NCI-H524 treated with DMSO at 0.1 percent for 48 hours (cell line): ENCODE data around the gene METTL8.
"Not testable (repeated sequence)": the region's sequence is repeated elsewhere in the genome, so short reads cannot be mapped to it uniquely, and the experiment has no call there.

Experiments used
- DNase-seq: peaks from one replicate; lab custom pipeline; 2025; lab: John Stamatoyannopoulos, UW

The METTL8 gene

DNA sequence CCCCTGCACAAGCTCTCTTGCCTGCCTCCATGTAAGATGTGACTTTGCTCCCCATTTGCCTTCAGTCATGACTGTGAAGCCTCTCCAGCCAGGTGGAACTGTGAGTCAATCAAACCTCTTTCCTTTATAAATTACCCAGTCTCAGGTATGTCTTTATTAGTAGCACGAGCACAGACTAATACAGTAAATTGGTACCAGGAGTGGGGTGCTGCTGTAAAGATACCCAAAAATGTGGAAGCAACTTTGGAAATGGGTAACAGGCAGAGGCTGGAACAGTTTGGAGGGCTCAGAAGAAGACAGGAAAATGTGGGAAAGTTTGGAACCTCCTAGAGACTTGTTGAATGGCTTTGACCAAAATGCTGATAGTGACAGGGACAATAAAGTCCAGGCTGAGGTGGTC lies 122.2 kb downstream of the METTL8 start:
- not testable (repeated sequence) for DNase-seq

GRCh38 chr2:171310889-171311288 lies 122.9 kb downstream of the METTL8 start:
- DNase-seq, result no peak

DNA sequence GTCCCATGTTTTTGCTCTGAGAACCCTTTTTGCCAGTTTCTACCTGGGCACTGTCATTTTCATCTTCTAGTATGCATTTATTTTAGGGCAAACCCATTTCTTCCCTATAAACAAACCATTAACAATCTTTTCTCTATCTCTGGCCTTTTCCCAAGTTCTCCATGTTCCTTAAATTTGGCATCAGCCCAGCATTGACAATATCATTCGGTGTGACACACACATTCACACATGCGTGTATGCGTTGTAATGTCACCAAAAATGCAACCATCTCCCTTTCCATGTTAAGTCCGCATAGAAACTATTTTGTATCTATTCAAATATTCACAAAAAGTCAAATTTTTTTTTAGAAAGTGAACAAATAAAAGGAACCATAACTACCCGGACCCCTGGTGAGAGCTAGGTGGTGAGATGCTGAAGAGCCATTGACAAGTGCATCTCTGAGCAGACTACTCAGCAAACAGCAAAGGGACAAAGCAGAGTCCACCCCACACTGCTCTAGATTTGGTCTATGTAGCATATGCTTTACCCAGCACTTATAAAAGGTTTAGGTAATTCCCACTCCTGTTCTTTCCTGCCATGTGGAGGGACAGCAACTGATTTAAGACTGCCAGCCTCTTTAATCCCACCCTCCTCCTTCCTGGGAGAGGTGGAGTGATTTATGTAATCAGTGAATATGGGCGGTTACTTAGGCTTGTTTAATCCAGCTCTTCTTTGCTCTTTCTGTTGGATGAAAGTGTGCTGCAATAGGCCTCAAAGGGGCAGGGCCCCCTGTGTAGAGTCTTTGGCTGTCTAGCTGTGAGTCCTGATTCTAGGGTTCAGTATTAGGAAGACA lies 124.1 kb downstream of the METTL8 start:
- DNase-seq, result peak; percentile 71

DNA sequence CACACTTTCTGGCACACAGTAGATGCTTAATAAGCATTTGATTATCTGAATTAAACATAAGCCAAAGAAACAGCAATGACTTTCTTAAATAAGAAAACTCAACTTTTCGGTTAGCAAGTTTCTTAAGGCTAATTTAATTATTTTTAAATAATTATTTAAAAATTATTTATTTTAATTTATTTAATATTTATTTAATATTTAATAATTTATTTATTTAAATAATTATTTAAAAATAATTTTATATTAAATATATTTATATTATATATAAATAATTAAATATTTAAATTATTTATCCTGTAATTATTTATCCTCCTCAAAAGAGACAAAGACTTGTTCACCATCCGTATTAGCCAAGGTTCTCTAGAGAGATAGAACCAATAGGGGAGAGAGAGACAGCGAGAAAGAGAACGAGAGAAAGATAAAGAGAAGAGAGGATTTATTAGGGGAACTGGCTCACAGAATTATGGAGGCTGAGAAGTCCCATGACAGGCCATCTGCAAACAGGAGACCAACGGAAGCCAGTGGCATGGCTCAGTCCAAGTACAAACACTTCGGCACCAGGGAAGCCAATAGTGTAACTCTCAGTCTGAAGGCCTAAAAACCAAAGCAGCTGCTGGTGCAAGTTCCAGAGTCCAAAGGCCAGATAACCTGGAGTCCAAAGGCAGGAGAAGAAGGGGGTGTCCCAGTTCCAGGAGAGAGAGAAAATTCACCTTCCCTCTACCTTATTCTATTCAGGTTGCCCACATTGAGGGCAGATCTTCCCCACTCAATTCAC lies 125.3 kb downstream of the METTL8 start:
- DNase-seq, result no peak

- no peak for DNase-seq
Observed at GRCh38 chr2:171307560-171307959, 126.2 kb downstream of the METTL8 start.

DNA sequence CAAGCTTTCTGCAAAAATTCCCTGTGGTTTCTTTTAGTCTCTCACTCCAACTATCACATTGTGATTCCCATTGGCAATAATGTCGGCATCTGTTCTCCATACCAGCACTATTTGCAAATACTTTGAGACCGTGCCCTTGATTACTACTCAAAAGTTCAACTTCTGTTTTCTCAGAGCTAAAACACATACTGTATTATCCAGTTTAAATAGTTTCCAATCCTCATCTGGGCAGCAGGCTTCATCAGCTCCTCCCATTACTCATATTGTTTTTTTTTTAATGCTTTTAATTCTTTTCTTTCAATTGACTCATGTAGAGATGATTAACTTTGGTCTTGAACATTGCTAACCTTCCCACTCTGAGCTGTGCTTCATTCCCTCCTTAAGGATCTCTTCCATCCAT lies 135.8 kb downstream of the METTL8 start:
- no peak for DNase-seq

- no peak for DNase-seq
Observed at GRCh38 chr2:171294608-171295007, 139.2 kb downstream of the METTL8 start.

DNA sequence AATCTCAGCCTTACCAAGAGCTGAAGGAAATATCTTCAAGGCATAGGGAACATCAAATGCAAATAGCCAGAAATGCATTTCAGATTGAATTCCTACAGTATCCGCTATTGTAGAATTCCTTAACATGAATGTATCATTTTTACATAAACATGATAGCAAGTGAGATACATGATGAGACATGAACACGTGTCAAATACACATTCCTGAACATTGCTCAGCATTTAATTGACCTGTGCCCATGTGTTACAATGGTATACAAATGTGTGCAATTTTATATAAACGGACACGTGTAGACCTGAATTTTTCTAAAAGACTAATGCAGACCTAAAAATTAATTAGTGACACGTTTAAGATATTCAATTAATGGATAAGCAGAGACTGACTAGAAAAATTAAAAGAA lies 140.1 kb downstream of the METTL8 start:
- no peak for DNase-seq

DNA sequence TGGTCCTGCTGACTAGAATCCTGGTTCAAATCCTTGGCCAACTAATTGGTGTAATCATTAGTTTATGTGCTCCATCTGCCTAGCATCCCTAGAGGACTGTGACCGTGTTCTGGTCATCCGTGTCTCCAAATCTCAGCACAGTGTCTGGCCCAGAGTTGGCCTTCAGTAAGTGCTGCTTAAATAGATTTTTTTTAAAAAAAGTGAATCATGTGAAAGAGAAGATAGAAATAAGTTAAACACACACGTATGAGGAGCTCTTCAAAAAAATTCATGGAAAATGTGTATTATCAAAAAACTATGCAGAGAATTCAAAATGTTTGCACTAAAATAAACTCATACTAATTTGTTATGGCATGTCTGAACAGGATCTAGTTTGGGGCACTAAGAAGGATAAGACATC lies 143.8 kb downstream of the METTL8 start:
- DNase-seq, result peak; percentile 56

- no peak for DNase-seq
Observed at GRCh38 chr2:171289316-171289715, 144.5 kb downstream of the METTL8 start.

- DNase-seq, result no peak
Observed at GRCh38 chr2:171287611-171288010, 146.2 kb downstream of the METTL8 start.

DNA sequence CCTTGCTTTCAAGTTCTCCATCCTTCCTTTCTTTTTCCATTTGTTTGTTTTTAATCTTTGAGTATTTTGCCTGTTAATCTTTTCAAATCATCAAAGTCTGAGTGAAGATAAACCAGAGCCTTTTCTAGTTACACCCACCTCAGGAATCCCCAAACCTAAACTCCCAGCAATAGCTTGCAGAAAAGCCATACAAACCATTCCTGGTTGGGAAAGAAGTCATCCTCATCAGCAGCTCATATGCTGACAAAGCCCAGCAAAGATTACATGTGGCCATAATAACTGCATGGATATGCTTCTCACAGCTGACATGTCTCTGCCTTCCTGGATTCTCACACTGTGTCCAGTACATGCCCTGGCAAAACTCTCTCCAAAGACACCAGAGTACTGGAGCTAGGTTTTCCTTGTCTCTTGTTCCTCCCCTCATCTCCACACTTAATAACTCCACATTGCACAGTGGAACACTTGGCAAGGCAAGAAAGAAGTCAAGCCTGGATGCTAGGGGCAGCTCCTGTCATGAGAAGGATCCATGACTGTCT lies 146.7 kb downstream of the METTL8 start:
- no peak for DNase-seq

- peak; percentile 95 for DNase-seq
Observed at GRCh38 chr2:171281110-171281509, 152.7 kb downstream of the METTL8 start.

DNA sequence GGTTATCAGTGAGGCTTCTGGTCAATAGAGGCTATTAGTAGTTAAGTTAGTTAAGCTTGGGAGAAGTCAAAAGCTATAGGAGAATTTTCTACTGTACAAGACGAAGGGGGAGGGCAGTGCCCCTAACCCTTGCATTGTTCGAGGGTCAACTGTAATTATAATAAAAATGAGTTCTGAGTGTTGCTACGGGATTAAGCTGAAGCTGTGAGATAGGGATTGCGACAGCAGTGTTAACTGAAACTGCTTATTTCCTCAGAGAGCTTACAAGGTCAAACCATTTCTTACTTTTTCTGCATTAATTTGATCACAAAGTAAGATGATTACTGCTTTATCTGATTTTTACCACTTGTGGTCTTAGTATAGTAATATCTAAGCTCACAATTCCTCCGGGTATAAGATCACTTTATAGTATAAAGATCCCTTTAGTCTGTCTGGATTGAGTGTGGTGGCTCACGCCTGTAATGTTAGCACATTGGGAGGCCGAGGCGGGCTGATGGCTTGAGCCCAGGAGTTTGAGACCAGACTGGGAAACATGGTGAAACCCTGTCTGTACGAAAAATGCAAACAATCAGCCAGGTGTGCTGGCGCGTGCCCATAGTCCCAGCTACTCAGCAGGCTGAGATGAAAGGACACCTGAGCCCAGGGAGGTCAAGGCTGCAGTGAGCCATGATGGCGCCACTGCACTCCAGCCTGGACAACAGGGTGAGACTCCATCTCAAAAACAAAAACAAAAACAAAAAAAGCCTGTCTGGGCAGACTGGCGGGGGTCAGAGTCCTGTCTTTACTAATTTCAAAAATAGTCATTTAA lies 153.6 kb downstream of the METTL8 start:
- peak; percentile 17 for DNase-seq

GRCh38 chr2:171274757-171275156 lies 159.0 kb downstream of the METTL8 start:
- no peak for DNase-seq

- no peak for DNase-seq
Observed at GRCh38 chr2:171271971-171272436, 161.8 kb downstream of the METTL8 start.

GRCh38 chr2:171271386-171271785 lies 162.4 kb downstream of the METTL8 start:
- DNase-seq, result no peak

- DNase-seq, result no peak
Observed at GRCh38 chr2:171267855-171268629, 165.7 kb downstream of the METTL8 start.
